Measurements from ENCODE around the gene GPRC5C.
"Not testable (repeated sequence)": the region's sequence is repeated elsewhere in the genome, so short reads cannot be mapped to it uniquely, and the experiment has no call there.

The GPRC5C gene

GRCh38 chr17:74431568-74432423 is at the start of gene GPRC5C:
Gene GPRC5C (plus strand): TSS chr17:74432088. CDS start chr17:74439777, 7,689 bp downstream.
- peak; percentile 68 to 91 (median 85) for DNase-seq

GRCh38 chr17:74383141-74383540 is 48.7 kb upstream of the GPRC5C start:
- no peak for DNase-seq

GRCh38 chr17:74385201-74385600 is 46.7 kb upstream of the GPRC5C start:
- peak in 1 of 3 experiments; percentile 12 for DNase-seq

- no peak for DNase-seq
Measured at GRCh38 chr17:74386386-74386785, 45.5 kb upstream of the GPRC5C start.

- DNase-seq: no peak
Measured at GRCh38 chr17:74387365-74388218, 44.3 kb upstream of the GPRC5C start.

GRCh38 chr17:74389084-74389753 is 42.7 kb upstream of the GPRC5C start:
- no peak for DNase-seq

- DNase-seq: no peak
Measured at GRCh38 chr17:74389937-74390679, 41.8 kb upstream of the GPRC5C start.

- no peak for DNase-seq
Measured at GRCh38 chr17:74390680-74391653, 40.9 kb upstream of the GPRC5C start.

- no peak for DNase-seq
Measured at GRCh38 chr17:74391771-74392170, 40.1 kb upstream of the GPRC5C start.

- DNase-seq: no peak
Measured at GRCh38 chr17:74392848-74393247, 39.0 kb upstream of the GPRC5C start.

- DNase-seq: no peak
Measured at GRCh38 chr17:74393346-74393942, 38.4 kb upstream of the GPRC5C start.

- DNase-seq: no peak
Measured at GRCh38 chr17:74394275-74394950, 37.5 kb upstream of the GPRC5C start.

- DNase-seq: no peak
Measured at GRCh38 chr17:74394977-74395376, 36.9 kb upstream of the GPRC5C start.

- no peak for DNase-seq
Measured at GRCh38 chr17:74396567-74396966, 35.3 kb upstream of the GPRC5C start.

GRCh38 chr17:74402048-74402447 is 29.8 kb upstream of the GPRC5C start:
- DNase-seq: no peak

- DNase-seq: no peak
Measured at GRCh38 chr17:74403512-74404137, 28.3 kb upstream of the GPRC5C start.

GRCh38 chr17:74404218-74404617 is 27.7 kb upstream of the GPRC5C start:
- DNase-seq: no peak

GRCh38 chr17:74404789-74405188 is 27.1 kb upstream of the GPRC5C start:
- no peak for DNase-seq

- not testable (repeated sequence) for DNase-seq
Measured at GRCh38 chr17:74405311-74405710, 26.6 kb upstream of the GPRC5C start.

GRCh38 chr17:74407384-74407783 is 24.5 kb upstream of the GPRC5C start:
- DNase-seq: no peak

Data from NCI-H1417 (cell line).